Measurements from ENCODE around the gene RPL12.

- TF ChIP-seq CTCF (IDR thresholded peaks at IDR 0.05), result no peak
- no peak for TF ChIP-seq POLR2A (IDR thresholded peaks at IDR 0.05)
Measured at GRCh38 chr9:127398715-127399400, 52.3 kb downstream of the RPL12 start.
